MCF 10A (cell line): ENCODE results near the gene MAP7. TPM values are rescaled to one million over a fixed set of nuclear protein-coding genes. Genes with fewer than 3 reads are reported as not detected.

Experiments used
- BruUV-seq: library from RNA; stranded (reverse); fragments of 400-500 nt; replicated peaks from 2 replicates; lab custom pipeline; 2021; lab: Mats Ljungman, UMichigan
- CTCF ChIA-PET: fragments of 300-600 bp; sonication (Branson Sonifier 250); formaldehyde crosslinking; extraction: SDS; loops from one replicate; lab custom pipeline; 2021; ENCODE audit warnings: antibody characterized with exemption, inconsistent platforms; lab: Yijun Ruan, JAX
- POLR2A ChIA-PET: fragments of 300-600, 350-650 bp; sonication (Branson Sonifier 250); formaldehyde crosslinking; extraction: SDS; loops from one replicate; lab custom pipeline; 2020; ENCODE audit warnings: antibody characterized with exemption, inconsistent platforms; lab: Yijun Ruan, JAX
- DNase-seq: peaks from one replicate; pipeline ENCODE4 v3.0.0-alpha.2; 2018; ENCODE audit not compliant: unreplicated experiment
- H3K27ac Mint-ChIP-seq: one replicate; pipeline ENCODE4 v1.8.0; 2022; ENCODE audit warnings: mild to moderate bottlenecking, low read depth, mixed read lengths; ENCODE audit not compliant: unreplicated experiment
- H3K27me3 Mint-ChIP-seq: one replicate; pipeline ENCODE4 v1.8.0; 2022; ENCODE audit warnings: mixed read lengths; ENCODE audit not compliant: insufficient read depth, unreplicated experiment
- H3K36me3 Mint-ChIP-seq: one replicate; pipeline ENCODE4 v1.8.0; 2022; ENCODE audit warnings: mild to moderate bottlenecking, moderate library complexity, mixed read lengths; ENCODE audit not compliant: insufficient read depth, unreplicated experiment
- H3K4me1 Mint-ChIP-seq: one replicate; pipeline ENCODE4 v1.8.0; 2022; ENCODE audit warnings: mixed read lengths; ENCODE audit not compliant: insufficient read depth, unreplicated experiment
- H3K4me3 Mint-ChIP-seq: one replicate; pipeline ENCODE4 v1.8.0; 2022; ENCODE audit warnings: mild to moderate bottlenecking, moderate library complexity, mixed read lengths; ENCODE audit not compliant: unreplicated experiment
- H3K9me3 Mint-ChIP-seq: one replicate; pipeline ENCODE4 v1.8.0; 2022; ENCODE audit warnings: mixed read lengths; ENCODE audit not compliant: unreplicated experiment
- CTCF ChIP-seq: fragments of 200-600 bp; IDR thresholded peaks from one replicate; pipeline ENCODE4 v1.8.0; 2022; ENCODE audit warnings: antibody characterized with exemption, mild to moderate bottlenecking; ENCODE audit not compliant: unreplicated experiment
- intact Hi-C: fragments of 100-400 bp; cut with micrococcal nuclease; formaldehyde crosslinking; loops from 2 replicates; pipeline ENCODE4 v1.14.1; 2022
- total RNA-seq: library from RNA; stranded (reverse); gene quantifications from 2 replicates; pipeline ENCODE4 v1.2.3, GENCODE V29; 2022

MAP7 gene
- total RNA-seq, 1 experiment from 2014 or later = 17.2 TPM

- ChIA-PET CTCF (no interaction called here), POLR2A (interaction anchor here (0.7 kb wide), 1 partner anchor 56 kb away, joined by 3 read pairs; no protein-coding TSS in a partner anchor)
- intact Hi-C loops = no loop called here
- Mint-ChIP-seq H3K9me3 (no peaks in the 10 kb centered on the region), H3K4me1 (peaks cover 6% of the 10 kb centered on the region), H3K27ac (no peak overlapping the region), H3K27me3 (no peaks in the 10 kb centered on the region), H3K4me3 (no peak overlapping the region), H3K36me3 (no peaks in the 10 kb centered on the region)
- BruUV-seq = no TSS peak
- DNase-seq = no peak
- no peak for TF ChIP-seq CTCF
Measured at GRCh38 chr6:136469154-136469553, 81.1 kb downstream of the MAP7 start.

GRCh38 chr6:136468711-136469110 is 81.5 kb downstream of the MAP7 start:
- BruUV-seq = no TSS peak
- CTCF ChIA-PET = no interaction called here
- H3K27me3 Mint-ChIP-seq = no peaks in the 10 kb centered on the region
- DNase-seq = no peak
- H3K9me3 Mint-ChIP-seq = no peaks in the 10 kb centered on the region
- POLR2A ChIA-PET = interaction anchor here (0.7 kb wide), 1 partner anchor 11 kb away, joined by 4 read pairs; no protein-coding TSS in a partner anchor
- TF ChIP-seq CTCF = no peak
- H3K27ac Mint-ChIP-seq = no peak overlapping the region
- intact Hi-C loops = no loop called here
- H3K36me3 Mint-ChIP-seq = no peaks in the 10 kb centered on the region
- H3K4me1 Mint-ChIP-seq = peaks cover 6% of the 10 kb centered on the region
- H3K4me3 Mint-ChIP-seq = no peak overlapping the region

- no peak overlapping the region for H3K4me3 Mint-ChIP-seq
- H3K27ac Mint-ChIP-seq = no peak overlapping the region
- BruUV-seq = no TSS peak
- ChIA-PET CTCF (no interaction called here), POLR2A (interaction anchor here (0.5 kb wide), 1 partner anchor 15 kb away, joined by 3 read pairs; no protein-coding TSS in a partner anchor)
- TF ChIP-seq CTCF = no peak
- no peaks in the 10 kb centered on the region for H3K9me3 Mint-ChIP-seq
- H3K4me1 Mint-ChIP-seq = peaks cover 6% of the 10 kb centered on the region
- DNase-seq = no peak
- H3K27me3 Mint-ChIP-seq = no peaks in the 10 kb centered on the region
- H3K36me3 Mint-ChIP-seq = no peaks in the 10 kb centered on the region
- intact Hi-C loops = no loop called here
Measured at GRCh38 chr6:136467186-136467585, 83.0 kb downstream of the MAP7 start.

- no peak overlapping the region for H3K4me3 Mint-ChIP-seq
- POLR2A ChIA-PET = interaction anchor here (0.5 kb wide), 1 partner anchor 15 kb away, joined by 3 read pairs; no protein-coding TSS in a partner anchor
- CTCF ChIA-PET = interaction anchor here (1.2 kb wide), 1 partner anchor 12 kb away, joined by 3 read pairs; no protein-coding TSS in a partner anchor
- H3K27ac Mint-ChIP-seq = no peak overlapping the region
- H3K36me3 Mint-ChIP-seq = no peaks in the 10 kb centered on the region
- no TSS peak for BruUV-seq
- intact Hi-C loops = no loop called here
- H3K4me1 Mint-ChIP-seq = peaks cover 6% of the 10 kb centered on the region
- H3K27me3 Mint-ChIP-seq = no peaks in the 10 kb centered on the region
- no peaks in the 10 kb centered on the region for H3K9me3 Mint-ChIP-seq
- DNase-seq = no peak
- no peak for TF ChIP-seq CTCF
Measured at GRCh38 chr6:136466777-136467176, 83.4 kb downstream of the MAP7 start.
